Measurements from ENCODE around the gene LTBP2.

LTBP2 gene

DNA sequence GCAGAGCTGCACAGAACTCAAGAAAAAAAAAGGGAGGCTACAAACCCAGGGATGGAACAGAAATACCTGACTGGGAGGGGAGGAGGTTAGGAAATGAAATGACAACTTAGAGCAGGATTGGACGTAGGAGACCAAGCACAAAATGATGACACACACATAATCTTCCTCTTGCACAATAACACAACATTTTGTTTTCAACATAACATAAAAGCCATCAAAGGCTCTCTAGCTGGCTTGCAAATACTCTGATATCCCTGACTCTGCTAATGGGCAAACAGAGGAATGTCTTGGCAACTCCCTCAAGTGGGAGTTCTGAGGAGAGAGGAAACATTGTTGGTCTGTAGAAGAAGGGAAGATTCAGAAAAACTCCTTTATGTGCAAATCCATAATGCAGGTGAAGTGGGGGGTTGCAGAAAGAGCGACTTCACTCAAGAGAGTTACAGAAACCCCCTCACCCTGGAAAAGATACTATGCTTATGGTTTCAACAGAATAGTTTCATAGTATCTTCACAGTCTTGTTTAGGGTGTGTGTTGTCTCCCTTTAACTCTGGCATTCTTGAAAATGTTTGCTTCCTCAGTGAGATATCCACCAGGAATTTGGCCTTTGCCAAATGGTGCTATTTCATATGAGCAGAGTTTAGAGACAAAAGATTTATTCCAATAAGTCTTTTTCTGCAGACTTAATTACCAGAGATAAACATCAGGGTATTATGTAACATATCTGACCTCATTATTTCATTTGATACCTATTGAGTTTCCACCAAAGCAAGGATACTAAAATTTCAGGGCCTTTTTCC lies 43.8 kb upstream of the LTBP2 start:
- no peaks in the 10 kb centered on the region for H3K9me3 ChIP-seq (ENCODE audit: control insufficient read depth, insufficient read depth, low read depth, low read length)
- ChIA-PET CTCF (no interaction called here), POLR2A (no interaction called here)
- no peaks in the 10 kb centered on the region for H3K4me1 ChIP-seq (ENCODE audit: control insufficient read depth, insufficient read depth, low read length)
- H3K27ac ChIP-seq (ENCODE audit: extremely low read depth, low read depth, low read length): no peak overlapping the region
- H3K4me3 ChIP-seq (ENCODE audit: low read depth, low read length): no peak overlapping the region
- peaks cover 4 to 37% of the 10 kb centered on the region in 2 experiments; a peak in 2 of 3 replicates for H3K36me3 ChIP-seq (ENCODE audit: control insufficient read depth in 2 of 2, insufficient read depth in 1 of 2, low read length in 2 of 2)
- TF ChIP-seq ZNF843 (tag by site-specific recombination; IDR thresholded peaks at IDR 0.05) (no peak), TCF7L2 (IDR thresholded peaks at IDR 0.05; ENCODE audit: borderline replicate concordance, low read depth, low read length) (no peak), ZNF776 (tag by site-specific recombination; IDR thresholded peaks at IDR 0.05; ENCODE audit: borderline replicate concordance) (no peak), TSHZ1 (tag by site-specific recombination; IDR thresholded peaks at IDR 0.05; ENCODE audit: borderline replicate concordance) (no peak), RBAK (tag by site-specific recombination; IDR thresholded peaks at IDR 0.05) (no peak), ZNF677 (tag by site-specific recombination; IDR thresholded peaks at IDR 0.05) (no peak)
- TF ChIP-seq, protein P1, sequence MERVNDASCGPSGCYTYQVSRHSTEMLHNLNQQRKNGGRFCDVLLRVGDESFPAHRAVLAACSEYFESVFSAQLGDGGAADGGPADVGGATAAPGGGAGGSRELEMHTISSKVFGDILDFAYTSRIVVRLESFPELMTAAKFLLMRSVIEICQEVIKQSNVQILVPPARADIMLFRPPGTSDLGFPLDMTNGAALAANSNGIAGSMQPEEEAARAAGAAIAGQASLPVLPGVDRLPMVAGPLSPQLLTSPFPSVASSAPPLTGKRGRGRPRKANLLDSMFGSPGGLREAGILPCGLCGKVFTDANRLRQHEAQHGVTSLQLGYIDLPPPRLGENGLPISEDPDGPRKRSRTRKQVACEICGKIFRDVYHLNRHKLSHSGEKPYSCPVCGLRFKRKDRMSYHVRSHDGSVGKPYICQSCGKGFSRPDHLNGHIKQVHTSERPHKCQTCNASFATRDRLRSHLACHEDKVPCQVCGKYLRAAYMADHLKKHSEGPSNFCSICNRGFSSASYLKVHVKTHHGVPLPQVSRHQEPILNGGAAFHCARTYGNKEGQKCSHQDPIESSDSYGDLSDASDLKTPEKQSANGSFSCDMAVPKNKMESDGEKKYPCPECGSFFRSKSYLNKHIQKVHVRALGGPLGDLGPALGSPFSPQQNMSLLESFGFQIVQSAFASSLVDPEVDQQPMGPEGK (tag by site-specific recombination; IDR thresholded peaks at IDR 0.05): no peak

GRCh38 chr14:74654931-74655330 lies 42.9 kb upstream of the LTBP2 start:
- no peaks in the 10 kb centered on the region for H3K9me3 ChIP-seq (ENCODE audit: control insufficient read depth, insufficient read depth, low read depth, low read length)
- H3K36me3 ChIP-seq (ENCODE audit: control insufficient read depth in 2 of 2, insufficient read depth in 1 of 2, low read length in 2 of 2): peaks cover 4 to 28% of the 10 kb centered on the region in 2 experiments; a peak in 2 of 3 replicates
- H3K4me3 ChIP-seq (ENCODE audit: low read depth, low read length): no peak overlapping the region
- TF ChIP-seq ZNF175 (tag by site-specific recombination; IDR thresholded peaks at IDR 0.05): no peak
- no peak for TF ChIP-seq ZNF624 (tag by site-specific recombination; IDR thresholded peaks at IDR 0.05)
- no peak for TF ChIP-seq ZNF280D (tag by site-specific recombination; IDR thresholded peaks at IDR 0.05)
- no peak for TF ChIP-seq ZNF501 (tag by site-specific recombination; IDR thresholded peaks at IDR 0.05)
- POLR2A ChIA-PET: no interaction called here
- CTCF ChIA-PET: interaction anchor here (1.0 to 1.1 kb wide), 2 partner anchors 13 to 42 kb away, joined by 4 to 6 read pairs; no protein-coding TSS in a partner anchor
- H3K4me1 ChIP-seq (ENCODE audit: control insufficient read depth, insufficient read depth, low read length): no peaks in the 10 kb centered on the region
- no peak overlapping the region for H3K27ac ChIP-seq (ENCODE audit: extremely low read depth, low read depth, low read length)
